Measurements from ENCODE around the gene MEGF8. TPM values are rescaled to one million over a fixed set of nuclear protein-coding genes. Genes with fewer than 3 reads are reported as not detected.

MEGF8 gene
- total and polyA plus RNA-seq, 9 of the 15 experiments (the other 6 are each of a cell fraction or from before 2014, with no cell fraction given): 0.28 to 13.1 (median 3.0) TPM

- TF ChIP-seq CTCFL (IDR thresholded peaks at IDR 0.05; ENCODE audit: borderline replicate concordance, insufficient read depth, low read depth, low read length, poor library complexity, severe bottlenecking) (no peak), ZNF695 (CRISPR knock-in tag; IDR thresholded peaks at IDR 0.05) (no peak), NFRKB (IDR thresholded peaks at IDR 0.05; ENCODE audit: low read depth) (no peak), KDM2B (CRISPR knock-in tag; IDR thresholded peaks at IDR 0.05) (no peak), TCF3 (CRISPR knock-in tag; IDR thresholded peaks at IDR 0.05) (no peak), ZNF586 (CRISPR knock-in tag; conservative IDR thresholded peaks at IDR 0.05) (no peak), ZBTB7A (IDR thresholded peaks at IDR 0.05; ENCODE audit: borderline replicate concordance, control insufficient read depth, low read depth, low read length) (peak; percentile 43; the same call in 1 of the 2 replicates), NR2F6 (CRISPR knock-in tag; IDR thresholded peaks at IDR 0.05) (no peak), TFE3 (CRISPR knock-in tag; IDR thresholded peaks at IDR 0.05) (no peak), ZNF143 (CRISPR knock-in tag; IDR thresholded peaks at IDR 0.05) (no peak), ZNF224 (CRISPR knock-in tag; IDR thresholded peaks at IDR 0.05) (no peak), MLLT1 (IDR thresholded peaks at IDR 0.05) (no peak), E2F5 (CRISPR knock-in tag; IDR thresholded peaks at IDR 0.05) (no peak)
Measured at GRCh38 chr19:42313096-42313839, 12.2 kb upstream of the MEGF8 start, which contains the start of gene TMEM145 (continued).

Data from K562 (cell line).